Inflammatory macrophage treated with lipopolysaccharide for 1 hour (primary cell): ENCODE measurements around the gene APBB2.
A peak's percentile ranks its signal among the peaks of the same experiment; 100 is the strongest.

Source experiments
- DNase-seq, 2 donors: peaks; one replicate each; pipeline ENCODE4 v3.0.0-alpha.2; 2020 to 2022

Gene APBB2

GRCh38 chr4:41214136-41214824 lies at the start of gene APBB2:
TSS of gene APBB2 (minus strand) at chr4:41214542. CDS start at chr4:41033254, 181,288 bp downstream.
- peak; percentile 70 to 85 for DNase-seq

- DNase-seq, result no peak
These were observed 47.9 kb upstream of the APBB2 start for GRCh38 chr4:41262198-41262597.

GRCh38 chr4:41260116-41260733 lies 45.9 kb upstream of the APBB2 start:
- DNase-seq, result no peak

- peak; percentile 41 to 54 for DNase-seq
These were observed 44.4 kb upstream of the APBB2 start for GRCh38 chr4:41258783-41259182.

- no peak for DNase-seq
These were observed 43.6 kb upstream of the APBB2 start for GRCh38 chr4:41257906-41258305.

GRCh38 chr4:41257257-41257901 lies 43.0 kb upstream of the APBB2 start:
- DNase-seq, result peak; percentile 49 to 66

- DNase-seq, result no peak
These were observed 42.5 kb upstream of the APBB2 start, which contains the start of gene UCHL1 for GRCh38 chr4:41256740-41257256. TSS of gene UCHL1 (plus strand) at chr4:41256928. CDS start at chr4:41256977, 49 bp downstream.

- DNase-seq, result no peak
These were observed 41.9 kb upstream of the APBB2 start for GRCh38 chr4:41256131-41256739.

GRCh38 chr4:41245983-41246382 lies 31.6 kb upstream of the APBB2 start:
- no peak for DNase-seq

- no peak for DNase-seq
These were observed 27.6 kb upstream of the APBB2 start for GRCh38 chr4:41241919-41242318.

GRCh38 chr4:41236508-41236907 lies 22.2 kb upstream of the APBB2 start:
- DNase-seq, result no peak

- DNase-seq, result no peak
These were observed 21.7 kb upstream of the APBB2 start for GRCh38 chr4:41236032-41236431.

- no peak for DNase-seq
These were observed 18.5 kb upstream of the APBB2 start for GRCh38 chr4:41232856-41233255.

GRCh38 chr4:41232406-41232805 lies 18.1 kb upstream of the APBB2 start:
- DNase-seq, result no peak

GRCh38 chr4:41227902-41228301 lies 13.6 kb upstream of the APBB2 start:
- no peak for DNase-seq

- no peak for DNase-seq
These were observed 7.7 kb upstream of the APBB2 start for GRCh38 chr4:41221850-41222645.

- no peak for DNase-seq
These were observed 5.1 kb upstream of the APBB2 start for GRCh38 chr4:41219421-41219950.

- no peak for DNase-seq
These were observed 4.4 kb upstream of the APBB2 start for GRCh38 chr4:41218703-41219102.

- DNase-seq, result no peak
These were observed 3.0 kb upstream of the APBB2 start for GRCh38 chr4:41217374-41217773.

- no peak for DNase-seq
These were observed 2.6 kb upstream of the APBB2 start for GRCh38 chr4:41217020-41217333.

- peak; percentile 57 to 72 for DNase-seq
These were observed 2.1 kb upstream of the APBB2 start for GRCh38 chr4:41216294-41217019.

- DNase-seq, result no peak
These were observed 1.6 kb upstream of the APBB2 start for GRCh38 chr4:41215969-41216293.
